ELR (cell line): ENCODE results near the gene FMNL3.
A peak's percentile ranks its signal among the peaks of the same experiment; 100 is the strongest.

Experiments
- DNase-seq: peaks from one replicate; pipeline ENCODE4 v3.0.0-alpha.2; 2015; ENCODE audit warnings: low read depth

Gene FMNL3

GRCh38 chr12:49649892-49650291 is 57.3 kb downstream of the FMNL3 start:
- DNase-seq = no peak

- DNase-seq = no peak
Measured at GRCh38 chr12:49649445-49649844, 57.8 kb downstream of the FMNL3 start.

GRCh38 chr12:49648712-49649003 is 58.5 kb downstream of the FMNL3 start:
- no peak for DNase-seq

- no peak for DNase-seq
Measured at GRCh38 chr12:49647827-49648711, 59.1 kb downstream of the FMNL3 start.

GRCh38 chr12:49646871-49647654 is 60.1 kb downstream of the FMNL3 start:
- no peak for DNase-seq

GRCh38 chr12:49646331-49646830 is 60.8 kb downstream of the FMNL3 start:
- no peak for DNase-seq

GRCh38 chr12:49645146-49646039 is 61.8 kb downstream of the FMNL3 start:
- DNase-seq = no peak

- peak; percentile 79 for DNase-seq
Measured at GRCh38 chr12:49644620-49644994, 62.6 kb downstream of the FMNL3 start.

GRCh38 chr12:49643961-49644619 is 63.1 kb downstream of the FMNL3 start:
- DNase-seq = no peak

GRCh38 chr12:49643135-49643534 is 64.1 kb downstream of the FMNL3 start:
- DNase-seq = no peak

GRCh38 chr12:49642370-49642802 is 64.8 kb downstream of the FMNL3 start:
- no peak for DNase-seq

GRCh38 chr12:49641748-49642369 is 65.3 kb downstream of the FMNL3 start:
- no peak for DNase-seq

- peak; percentile 81 for DNase-seq
Measured at GRCh38 chr12:49636979-49637755, 70.0 kb downstream of the FMNL3 start.

- no peak for DNase-seq
Measured at GRCh38 chr12:49636574-49636973, 70.6 kb downstream of the FMNL3 start.

- DNase-seq = no peak
Measured at GRCh38 chr12:49635656-49636055, 71.5 kb downstream of the FMNL3 start.

GRCh38 chr12:49635036-49635435 is 72.2 kb downstream of the FMNL3 start:
- DNase-seq = no peak

GRCh38 chr12:49633703-49634345 is 73.4 kb downstream of the FMNL3 start:
- no peak for DNase-seq

GRCh38 chr12:49632986-49633702 is 74.1 kb downstream of the FMNL3 start:
- DNase-seq = no peak

- DNase-seq = no peak
Measured at GRCh38 chr12:49632401-49632800, 74.8 kb downstream of the FMNL3 start.
